Breast epithelium (tissue), 4 donors: Measurements from ENCODE around the gene TTLL1. TPM values are rescaled to one million over a fixed set of nuclear protein-coding genes. Genes with fewer than 3 reads are reported as not detected.
"Not testable (repeated sequence)": the region's sequence is repeated elsewhere in the genome, so short reads cannot be mapped to it uniquely, and the experiment has no call there.

Experiments used
- DNase-seq, 2 donors: peaks; one replicate each; pipeline ENCODE4 v3.0.0-alpha.2; 2019; ENCODE audit warnings: low spot score in 2 of 2
- H3K27ac ChIP-seq, 2 donors: fragments of 200-600 bp; sonication (generic) in 1 of 2; one replicate each; pipeline ENCODE4 v1.5.1; 2016 to 2019; ENCODE audit warnings: mild to moderate bottlenecking in 1 of 2
- H3K27me3 ChIP-seq, 2 donors: fragments of 200-600 bp; sonication (generic) in 1 of 2; one replicate each; pipeline versions ENCODE4 v1.5.1 to v1.6.0; 2017 to 2019; ENCODE audit warnings: control low read depth in 1 of 2, mild to moderate bottlenecking in 1 of 2
- H3K36me3 ChIP-seq: fragments of 200-600 bp; one replicate; pipeline ENCODE4 v1.5.1; 2019
- H3K4me1 ChIP-seq, 2 donors: fragments of 200-600 bp; sonication (generic); one replicate each; pipeline ENCODE4 v1.5.1; 2016 to 2019; ENCODE audit warnings: control low read depth in 1 of 2
- H3K4me3 ChIP-seq, 3 donors: fragments of 200-600 bp; sonication (generic); 1 replicate in 2 of 3; 2 replicates in 1 of 3; pipeline ENCODE4 v1.5.1; 2016 to 2019; ENCODE audit warnings: mild to moderate bottlenecking in 3 of 3, moderate library complexity in 2 of 3
- H3K9me3 ChIP-seq, 2 donors: fragments of 200-600 bp; sonication (generic) in 1 of 2; one replicate each; pipeline ENCODE4 v1.5.1; 2016 to 2019; ENCODE audit warnings: control low read depth in 1 of 2
- POLR2A ChIP-seq: fragments of 450-650 bp; IDR thresholded peaks from one replicate; pipeline ENCODE4 v1.6.1; 2016; ENCODE audit warnings: antibody characterized with exemption, mild to moderate bottlenecking, moderate library complexity
- POLR2AphosphoS5 ChIP-seq, 3 donors: sonication (generic); formaldehyde crosslinking; IDR thresholded peaks; one replicate each; pipeline ENCODE4 v1.6.1; 2017; ENCODE audit warnings: antibody characterized with exemption in 3 of 3
- intact Hi-C: fragments of 100-400 bp; cut with DNase I; formaldehyde crosslinking; loops from one replicate; pipeline ENCODE4 v1.15.1; 2023; ENCODE audit warnings: low total_unique reads
- total RNA-seq, 3 donors: library from RNA; depleted of rRNA; stranded (reverse); fragments of >200 nt; gene quantifications; one replicate each; pipeline ENCODE4 v1.1.0, GENCODE V29; 2016
- TF ChIP-seq, protein P1 (sequence below), 3 donors: fragments of 450-650 bp; IDR thresholded peaks; one replicate each; pipeline ENCODE4 v1.5.1; 2016 to 2017; ENCODE audit warnings: antibody characterized with exemption in 3 of 3, mild to moderate bottlenecking in 3 of 3, moderate library complexity in 3 of 3

The TTLL1 gene
- total RNA-seq, 3 donors from 2014 or later: 4.6 to 6.4 (median 5.2) TPM

DNA sequence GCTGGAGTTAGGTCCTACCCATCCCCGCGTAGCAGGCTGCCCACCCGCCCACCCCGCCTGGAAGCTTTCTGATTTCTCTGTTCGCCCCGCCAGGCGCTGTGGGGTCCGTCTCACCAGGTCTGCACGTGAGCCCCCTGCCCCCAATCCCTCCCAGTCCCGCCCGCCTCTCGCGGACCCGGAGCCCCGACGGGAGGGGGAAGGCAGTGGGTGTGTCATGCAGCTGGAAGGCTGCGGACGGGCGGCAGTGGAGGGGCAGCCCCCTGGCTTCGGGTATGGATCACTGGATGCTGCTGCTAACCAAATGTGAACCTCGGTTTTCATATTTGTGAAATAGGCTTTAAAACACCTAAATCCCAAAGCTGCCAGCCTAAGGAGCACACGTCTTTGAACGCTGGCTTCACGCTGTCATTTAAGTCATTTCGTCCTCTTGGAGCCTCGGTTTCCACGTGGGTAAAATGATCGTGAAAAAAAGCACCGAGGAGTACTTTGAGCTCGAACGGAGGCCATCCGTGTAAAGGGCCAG, 20.8 kb upstream of the TTLL1 start:
- no peak for TF ChIP-seq POLR2AphosphoS5 (IDR thresholded peaks at IDR 0.05)
- TF ChIP-seq POLR2A: no peak
- TF ChIP-seq, protein P1, sequence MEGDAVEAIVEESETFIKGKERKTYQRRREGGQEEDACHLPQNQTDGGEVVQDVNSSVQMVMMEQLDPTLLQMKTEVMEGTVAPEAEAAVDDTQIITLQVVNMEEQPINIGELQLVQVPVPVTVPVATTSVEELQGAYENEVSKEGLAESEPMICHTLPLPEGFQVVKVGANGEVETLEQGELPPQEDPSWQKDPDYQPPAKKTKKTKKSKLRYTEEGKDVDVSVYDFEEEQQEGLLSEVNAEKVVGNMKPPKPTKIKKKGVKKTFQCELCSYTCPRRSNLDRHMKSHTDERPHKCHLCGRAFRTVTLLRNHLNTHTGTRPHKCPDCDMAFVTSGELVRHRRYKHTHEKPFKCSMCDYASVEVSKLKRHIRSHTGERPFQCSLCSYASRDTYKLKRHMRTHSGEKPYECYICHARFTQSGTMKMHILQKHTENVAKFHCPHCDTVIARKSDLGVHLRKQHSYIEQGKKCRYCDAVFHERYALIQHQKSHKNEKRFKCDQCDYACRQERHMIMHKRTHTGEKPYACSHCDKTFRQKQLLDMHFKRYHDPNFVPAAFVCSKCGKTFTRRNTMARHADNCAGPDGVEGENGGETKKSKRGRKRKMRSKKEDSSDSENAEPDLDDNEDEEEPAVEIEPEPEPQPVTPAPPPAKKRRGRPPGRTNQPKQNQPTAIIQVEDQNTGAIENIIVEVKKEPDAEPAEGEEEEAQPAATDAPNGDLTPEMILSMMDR (IDR thresholded peaks at IDR 0.05): no peak
- Histone ChIP-seq H3K4me1 (peaks cover 3 to 5% of the 10 kb centered on the region in 2 donors), H3K36me3 (no peaks in the 10 kb centered on the region), H3K27me3 (peaks cover 0 to 3% of the 10 kb centered on the region in 2 donors), H3K27ac (no peak overlapping the region), H3K4me3 (peak overlapping the region; percentile 41 to 71 (median 70)), H3K9me3 (no peaks in the 10 kb centered on the region)
- no peak for DNase-seq
- intact Hi-C loops: no loop called here

DNA sequence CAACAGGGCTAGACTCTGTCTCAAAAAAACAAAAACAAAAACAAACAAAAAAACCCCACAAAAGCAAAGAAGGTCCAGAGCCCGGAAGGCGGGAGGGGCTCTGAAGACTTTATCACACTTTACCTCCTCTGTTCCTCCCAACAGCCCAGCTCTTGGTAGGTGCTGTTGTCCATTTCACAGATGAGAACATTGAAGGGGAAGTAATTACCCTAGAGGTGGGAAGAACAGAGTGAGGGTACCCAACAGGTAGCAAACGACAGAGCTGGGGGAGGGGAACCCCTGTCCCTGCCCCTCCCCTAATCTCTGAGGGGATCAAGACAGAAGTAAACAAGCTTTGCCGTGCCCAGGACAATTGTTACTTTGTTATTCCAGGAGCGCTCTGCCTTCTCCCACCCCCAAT, 20.3 kb upstream of the TTLL1 start:
- intact Hi-C loops: no loop called here
- Histone ChIP-seq H3K4me1 (peaks cover 3 to 5% of the 10 kb centered on the region in 2 donors), H3K4me3 (peak overlapping the region in 1 of 3 donors; percentile 71), H3K27ac (no peak overlapping the region), H3K36me3 (no peaks in the 10 kb centered on the region), H3K27me3 (peaks cover 0 to 3% of the 10 kb centered on the region in 2 donors), H3K9me3 (no peaks in the 10 kb centered on the region)
- TF ChIP-seq POLR2AphosphoS5 (IDR thresholded peaks at IDR 0.05) (no peak), POLR2A (no peak)
- TF ChIP-seq, protein P1 (IDR thresholded peaks at IDR 0.05): no peak
- no peak for DNase-seq

DNA sequence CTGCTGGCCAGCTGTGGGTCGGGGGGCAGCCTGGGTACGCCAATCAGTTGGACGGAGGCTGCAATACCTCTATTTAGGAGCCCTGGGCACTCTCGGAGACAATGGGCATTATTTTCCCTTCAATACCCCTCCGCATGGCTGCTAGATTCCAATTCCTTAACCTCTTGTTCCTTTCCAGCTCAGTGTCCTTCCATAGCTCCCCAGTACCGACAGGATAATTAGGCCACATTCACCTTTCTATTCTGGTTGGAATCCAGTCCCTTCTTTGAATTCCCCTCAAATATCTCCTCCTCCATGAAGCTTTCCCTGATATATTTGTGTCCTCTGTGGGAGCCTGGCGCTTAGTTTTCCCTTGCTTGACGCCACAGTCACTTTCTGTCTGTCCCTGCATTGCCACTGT, 17.1 kb upstream of the TTLL1 start:
- H3K9me3 ChIP-seq: no peaks in the 10 kb centered on the region
- peaks cover 0 to 3% of the 10 kb centered on the region in 2 donors for H3K4me1 ChIP-seq
- intact Hi-C loops: no loop called here
- H3K36me3 ChIP-seq: no peaks in the 10 kb centered on the region
- DNase-seq: no peak
- no peak overlapping the region for H3K27ac ChIP-seq
- H3K27me3 ChIP-seq: peaks cover 0 to 3% of the 10 kb centered on the region in 2 donors
- TF ChIP-seq, protein P1 (IDR thresholded peaks at IDR 0.05): no peak
- TF ChIP-seq POLR2A (no peak), POLR2AphosphoS5 (IDR thresholded peaks at IDR 0.05) (no peak)
- no peak overlapping the region for H3K4me3 ChIP-seq

DNA sequence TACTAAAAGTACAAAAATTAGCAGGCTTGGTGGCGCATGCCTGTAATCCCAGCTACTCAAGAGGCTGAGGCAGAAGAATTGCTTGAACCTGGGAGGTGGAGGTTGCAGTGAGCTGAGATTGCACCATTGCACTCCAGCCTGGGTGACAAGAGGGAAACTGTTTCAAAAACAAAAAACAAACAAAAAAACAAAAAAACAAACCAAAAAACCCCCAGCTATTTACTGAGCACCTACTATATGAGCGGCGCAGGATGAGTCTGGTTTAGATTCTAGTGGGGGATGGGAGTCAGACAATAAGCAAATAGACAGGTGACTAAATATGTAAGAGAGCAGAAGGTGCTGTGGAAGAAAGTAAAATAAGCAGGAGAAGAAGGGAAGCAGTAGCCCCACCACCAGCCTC, 15.8 kb upstream of the TTLL1 start:
- H3K4me3 ChIP-seq, H3K9me3 ChIP-seq, intact Hi-C loops, H3K4me1 ChIP-seq, DNase-seq, H3K27ac ChIP-seq, H3K36me3 ChIP-seq, H3K27me3 ChIP-seq: not testable (repeated sequence)

DNA sequence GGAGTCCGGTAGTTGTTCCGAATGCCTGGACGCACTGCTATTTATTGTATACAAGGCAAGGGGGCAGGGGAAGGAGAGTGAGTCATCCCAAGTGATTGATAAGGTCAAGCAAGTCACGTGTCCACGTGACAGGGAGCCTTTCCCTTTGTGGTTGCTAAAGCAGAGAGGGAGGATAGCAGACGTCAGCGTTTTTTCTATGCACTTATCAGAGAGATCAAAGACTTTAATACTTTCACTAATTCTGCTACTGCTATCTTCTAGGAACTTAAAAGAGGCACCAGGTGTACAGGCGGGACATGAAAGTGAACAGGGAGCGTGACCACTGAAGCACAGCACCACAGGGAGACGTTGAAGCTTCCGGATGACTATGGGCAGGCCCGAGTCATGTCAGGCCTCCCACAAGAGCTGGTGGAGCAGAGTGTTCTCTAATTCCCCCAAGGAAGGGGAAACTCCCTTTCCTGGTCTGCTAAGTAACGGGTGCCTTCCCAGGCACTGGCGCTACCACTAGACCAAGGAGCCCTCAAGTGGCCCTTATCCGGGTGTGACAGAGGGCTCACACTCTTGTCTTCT, 14.9 kb upstream of the TTLL1 start:
- H3K27ac ChIP-seq, intact Hi-C loops, H3K9me3 ChIP-seq, H3K27me3 ChIP-seq, H3K4me1 ChIP-seq, H3K4me3 ChIP-seq, H3K36me3 ChIP-seq, DNase-seq: not testable (repeated sequence)

DNA sequence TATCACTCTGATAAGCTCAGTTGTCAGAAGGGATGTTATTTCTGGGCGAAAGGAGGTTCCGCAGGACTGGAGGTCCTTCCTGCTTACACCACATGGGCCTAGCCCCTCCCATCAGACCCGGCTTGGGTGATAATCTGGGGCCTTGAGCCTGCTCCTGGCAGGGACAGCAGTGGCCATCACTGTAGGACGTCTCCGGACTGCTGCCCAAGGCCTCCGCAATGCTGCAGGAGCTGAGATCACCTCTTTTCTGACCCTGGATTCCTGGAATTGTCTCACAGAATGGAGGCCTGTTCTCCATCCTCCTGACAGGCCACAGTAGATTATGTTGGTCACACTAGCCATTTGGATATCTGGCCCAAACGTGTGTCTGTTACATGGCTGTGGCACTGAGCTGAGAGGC, 12.1 kb upstream of the TTLL1 start:
- Histone ChIP-seq H3K27me3 (no peaks in the 10 kb centered on the region), H3K4me3 (no peak overlapping the region), H3K9me3 (peaks cover 5 to 9% of the 10 kb centered on the region in 2 donors), H3K27ac (no peak overlapping the region), H3K4me1 (no peaks in the 10 kb centered on the region), H3K36me3 (no peaks in the 10 kb centered on the region)
- TF ChIP-seq POLR2AphosphoS5 (IDR thresholded peaks at IDR 0.05) (no peak), POLR2A (no peak)
- TF ChIP-seq, protein P1 (IDR thresholded peaks at IDR 0.05): no peak
- intact Hi-C loops: no loop called here
- DNase-seq: no peak
